ENCODE measurements around the gene HYOU1. TPM values are rescaled to one million over a fixed set of nuclear protein-coding genes. Genes with fewer than 3 reads are reported as not detected.

Gene HYOU1
- polyA plus RNA-seq, 6 donors from 2014 or later: 7.1 to 13.4 (median 12.5) TPM

DNA sequence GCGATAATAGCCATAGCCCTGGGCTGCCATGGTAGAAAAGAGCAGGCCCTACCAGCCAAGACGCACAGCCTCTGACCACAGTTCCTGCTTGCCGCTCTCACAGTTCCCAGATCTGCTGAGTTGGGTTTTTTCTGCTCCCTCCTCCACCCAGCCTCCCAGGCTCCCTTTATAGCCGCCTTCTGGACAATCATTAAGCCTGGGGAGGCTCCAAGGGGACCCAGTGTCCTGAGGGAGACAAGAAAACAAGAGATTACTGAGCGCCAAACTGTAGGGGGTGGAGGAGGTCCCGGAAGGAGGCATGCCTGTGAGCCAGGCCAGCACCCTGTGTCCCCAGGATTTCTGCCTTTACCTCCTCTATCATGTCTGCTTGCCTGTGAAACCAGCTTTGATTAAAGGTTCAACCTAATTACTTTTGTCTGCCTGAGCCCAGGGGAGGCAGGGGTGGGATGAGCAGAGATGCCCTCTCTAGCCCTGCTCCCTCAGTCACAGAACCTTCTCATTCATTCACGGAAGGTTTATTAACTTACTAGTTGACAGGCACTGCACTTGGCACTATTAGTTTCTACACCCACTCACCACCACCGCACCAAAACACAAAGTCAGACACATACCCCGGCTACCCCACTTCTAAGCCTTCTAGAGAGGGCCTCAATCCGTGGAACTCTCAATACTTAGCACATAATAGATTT is 27.5 kb downstream of the HYOU1 start:
- H3K27me3 Mint-ChIP-seq: no peaks in the 10 kb centered on the region
- peaks cover 13 to 22% (median 21%) of the 10 kb centered on the region in 3 donors for H3K4me1 Mint-ChIP-seq
- DNase-seq (no peak), ATAC-seq (ENCODE audit: low read depth in 2 of 2) (no peak)
- H3K36me3 Mint-ChIP-seq: no peaks in the 10 kb centered on the region
- H3K4me3 Mint-ChIP-seq: peak overlapping the region; percentile 72 to 98 (median 90)
- H3K9me3 Mint-ChIP-seq: no peaks in the 10 kb centered on the region
- peak overlapping the region in 5 of 6 donors; percentile 40 to 93 (median 65) for H3K27ac Mint-ChIP-seq

DNA sequence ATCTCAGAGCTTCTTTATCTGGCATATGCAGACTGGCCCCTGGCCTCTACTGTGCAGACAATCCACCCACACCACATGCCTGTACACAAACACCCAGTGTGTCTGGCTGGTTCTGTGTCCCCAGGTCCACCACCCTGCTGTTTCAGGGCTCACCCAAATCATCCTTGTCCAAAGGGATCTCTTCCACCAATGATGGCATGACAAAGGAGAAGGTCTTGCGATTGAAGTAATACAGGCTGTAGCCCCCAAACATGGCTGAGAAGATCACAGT is 28.0 kb downstream of the HYOU1 start:
- H3K27ac Mint-ChIP-seq: peak overlapping the region in 2 of 6 donors; percentile 66 to 68
- DNase-seq: no peak
- ATAC-seq (ENCODE audit: low read depth in 2 of 2): no peak
- H3K4me3 Mint-ChIP-seq: peak overlapping the region in 7 of 8 donors; percentile 61 to 98 (median 84)
- H3K9me3 Mint-ChIP-seq: no peaks in the 10 kb centered on the region
- H3K4me1 Mint-ChIP-seq: peaks cover 16 to 25% (median 24%) of the 10 kb centered on the region in 3 donors
- no peaks in the 10 kb centered on the region for H3K27me3 Mint-ChIP-seq
- H3K36me3 Mint-ChIP-seq: no peaks in the 10 kb centered on the region

DNA sequence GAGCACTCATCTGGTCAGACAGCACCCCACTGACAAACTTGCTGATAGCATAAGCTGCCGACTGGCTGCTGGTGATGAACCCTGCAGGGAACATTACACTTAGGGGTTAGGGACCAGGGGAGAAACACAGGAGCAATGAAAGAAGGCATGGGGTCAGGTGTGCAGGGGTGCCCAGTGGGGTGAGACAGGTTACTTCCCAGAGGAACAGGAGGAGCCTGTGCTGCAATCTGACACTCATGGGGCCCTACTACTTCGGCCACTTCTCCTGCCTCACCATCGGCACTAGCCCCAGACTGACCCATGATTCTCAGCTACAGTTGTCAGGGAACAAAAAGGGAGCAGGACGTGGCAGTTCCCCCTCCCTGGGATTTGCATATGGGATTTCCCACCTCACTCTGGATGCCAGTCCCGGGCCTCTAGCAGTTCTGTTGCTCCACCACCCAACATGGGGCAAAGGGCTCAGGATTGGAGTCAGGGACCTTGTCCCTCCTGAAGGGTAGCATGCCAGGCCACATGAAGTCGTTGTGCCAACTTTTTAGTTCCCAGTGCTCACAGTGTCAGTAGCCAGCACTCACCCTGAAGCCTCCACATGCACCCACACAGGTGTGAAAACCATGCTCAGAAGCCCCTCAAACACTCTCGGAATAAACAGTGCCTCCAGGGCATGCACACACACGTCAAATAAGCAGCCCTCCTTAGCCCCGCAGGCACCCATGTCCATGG is 28.5 kb downstream of the HYOU1 start:
- Mint-ChIP-seq H3K36me3 (peaks cover 0 to 2% of the 10 kb centered on the region in 2 donors), H3K4me3 (peak overlapping the region in 7 of 8 donors; percentile 20 to 98 (median 65)), H3K4me1 (peaks cover 16 to 26% (median 25%) of the 10 kb centered on the region in 3 donors), H3K27me3 (no peaks in the 10 kb centered on the region), H3K9me3 (no peaks in the 10 kb centered on the region), H3K27ac (peak overlapping the region in 3 of 6 donors; percentile 66 to 92 (median 68))
- DNase-seq: no peak
- ATAC-seq (ENCODE audit: low read depth in 2 of 2): no peak

DNA sequence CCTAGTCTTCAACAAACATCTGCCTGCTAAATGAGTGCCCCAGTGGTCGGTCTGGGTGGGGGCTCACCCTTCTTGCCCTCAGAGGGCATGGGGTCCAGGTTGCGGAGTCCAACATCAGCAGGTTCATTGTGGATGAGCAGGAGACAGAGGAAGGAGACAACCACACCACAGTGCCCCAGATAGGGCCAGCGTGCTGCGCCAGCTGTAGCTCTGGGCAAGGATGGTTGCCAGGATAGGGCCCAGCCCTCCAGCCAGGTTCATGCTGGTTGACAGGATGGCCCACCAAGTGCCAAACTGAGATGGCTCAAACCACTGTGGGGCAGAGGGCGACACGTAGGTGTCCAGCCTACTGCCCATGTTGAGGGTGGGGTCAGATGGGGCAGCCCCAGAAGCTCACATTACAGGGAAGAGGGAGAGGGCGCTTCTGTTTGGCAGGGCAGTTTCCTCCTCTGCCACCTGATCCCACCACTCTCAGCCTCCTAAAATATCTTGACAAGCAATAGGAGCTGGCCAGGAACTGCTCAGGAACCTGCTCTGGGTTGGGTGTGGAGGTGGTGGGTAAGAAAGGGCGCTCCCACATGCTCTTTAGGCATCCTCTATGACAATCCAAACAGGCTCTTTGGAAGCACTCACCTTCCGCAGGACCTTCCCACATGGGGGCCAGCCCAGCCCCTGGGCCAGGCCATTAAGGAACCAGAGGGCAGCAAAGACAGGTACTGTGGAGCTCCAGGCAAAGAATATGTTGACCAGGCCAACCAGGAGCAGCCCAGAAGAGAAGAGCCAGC is 29.3 kb downstream of the HYOU1 start:
- H3K4me1 Mint-ChIP-seq: peaks cover 16 to 31% (median 25%) of the 10 kb centered on the region in 3 donors
- no peaks in the 10 kb centered on the region for H3K9me3 Mint-ChIP-seq
- H3K27ac Mint-ChIP-seq: peak overlapping the region in 2 of 6 donors; percentile 80 to 92
- ATAC-seq (ENCODE audit: low read depth in 2 of 2) (no peak), DNase-seq (no peak)
- no peaks in the 10 kb centered on the region for H3K27me3 Mint-ChIP-seq
- peak overlapping the region in 3 of 8 donors; percentile 20 to 76 (median 30) for H3K4me3 Mint-ChIP-seq
- H3K36me3 Mint-ChIP-seq: peaks cover 0 to 5% of the 10 kb centered on the region in 2 donors

DNA sequence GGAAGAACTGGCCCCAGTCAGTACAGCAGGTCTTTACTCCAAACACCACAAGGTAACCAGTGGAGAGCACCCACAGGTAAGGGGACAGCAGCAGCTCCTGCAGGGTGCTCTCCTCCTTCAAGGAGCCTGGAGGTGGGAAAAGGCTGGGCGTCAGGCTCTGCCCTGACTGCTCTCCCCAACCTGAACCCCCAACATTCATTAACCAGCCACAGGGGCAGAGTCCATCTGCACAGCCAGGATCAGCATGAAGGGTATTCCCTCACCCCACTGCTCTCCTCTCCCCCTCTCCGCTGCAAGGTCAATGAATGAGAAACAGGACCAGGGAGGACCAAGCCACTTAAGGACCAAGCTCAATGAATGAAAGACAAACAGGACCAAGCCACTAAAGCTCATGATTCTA is 30.0 kb downstream of the HYOU1 start:
- Mint-ChIP-seq H3K36me3 (peaks cover 0 to 5% of the 10 kb centered on the region in 2 donors), H3K27me3 (no peaks in the 10 kb centered on the region), H3K27ac (no peak overlapping the region), H3K4me1 (peaks cover 16 to 31% (median 25%) of the 10 kb centered on the region in 3 donors), H3K9me3 (no peaks in the 10 kb centered on the region), H3K4me3 (peak overlapping the region in 1 of 8 donors; percentile 76)
- ATAC-seq (ENCODE audit: low read depth in 2 of 2) (no peak), DNase-seq (no peak)

DNA sequence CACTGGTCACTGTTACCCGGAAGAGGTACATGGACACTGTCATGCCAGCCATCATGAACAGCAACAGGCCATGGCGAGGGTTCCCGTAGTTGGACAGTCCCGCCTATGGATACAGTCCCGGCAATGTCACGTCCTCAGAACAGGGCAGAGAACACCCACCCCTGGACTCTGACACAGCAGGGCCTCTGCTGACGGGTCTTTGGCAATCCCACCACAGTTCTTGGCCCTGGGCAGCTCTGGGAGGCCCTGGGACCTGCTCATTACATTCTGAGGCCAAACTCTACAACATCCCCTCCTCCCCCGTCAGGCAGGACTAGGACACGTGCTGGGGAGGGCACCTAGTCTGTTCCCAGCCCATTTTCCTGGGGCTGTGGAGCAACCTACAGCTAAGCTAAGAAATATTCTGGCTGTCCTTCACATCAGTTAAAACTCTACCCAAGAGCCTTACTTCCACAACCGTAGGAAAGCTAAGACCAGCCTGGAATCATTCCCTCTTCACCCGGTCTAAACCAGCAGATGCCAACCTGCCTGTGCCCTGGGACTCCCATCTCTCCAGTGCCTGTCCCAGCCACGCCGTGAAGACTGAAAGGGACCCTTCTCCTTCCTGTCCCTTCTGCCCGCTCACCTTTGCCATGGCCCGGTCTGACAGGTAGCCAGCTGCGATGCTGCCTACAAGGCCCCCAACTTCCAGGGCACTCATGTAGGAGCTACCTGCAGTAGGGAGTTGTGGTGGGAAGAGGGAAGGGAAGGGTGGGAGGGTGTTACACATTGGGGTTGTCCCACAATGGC is 30.8 kb downstream of the HYOU1 start:
- peaks cover 16 to 35% (median 25%) of the 10 kb centered on the region in 3 donors for H3K4me1 Mint-ChIP-seq
- H3K27me3 Mint-ChIP-seq: no peaks in the 10 kb centered on the region
- H3K9me3 Mint-ChIP-seq: no peaks in the 10 kb centered on the region
- H3K36me3 Mint-ChIP-seq: peaks cover 0 to 5% of the 10 kb centered on the region in 2 donors
- peak overlapping the region in 1 of 8 donors; percentile 18 for H3K4me3 Mint-ChIP-seq
- no peak overlapping the region for H3K27ac Mint-ChIP-seq
- DNase-seq (no peak), ATAC-seq (ENCODE audit: low read depth in 2 of 2) (no peak)

DNA sequence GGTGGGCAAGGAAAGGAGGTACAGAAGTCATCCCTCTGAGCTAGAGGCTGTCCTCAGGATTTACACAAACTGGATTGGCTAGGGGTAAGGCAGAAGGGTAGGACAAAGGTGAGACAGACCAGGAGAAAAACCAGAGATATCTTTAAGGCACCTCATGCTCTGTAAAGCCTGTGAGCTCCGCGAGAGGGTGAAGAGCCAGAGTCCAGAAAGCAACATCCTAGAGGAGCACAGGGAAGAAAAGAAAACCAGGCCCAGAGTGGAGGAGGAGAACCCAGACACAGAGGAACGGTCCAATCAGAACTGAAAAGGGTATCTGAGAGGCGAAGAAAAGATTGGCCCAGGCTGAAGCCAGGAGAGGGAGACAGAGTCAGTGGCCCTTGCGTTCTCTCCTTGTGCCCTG is 31.5 kb downstream of the HYOU1 start:
- no peaks in the 10 kb centered on the region for H3K9me3 Mint-ChIP-seq
- H3K4me3 Mint-ChIP-seq: peak overlapping the region in 1 of 8 donors; percentile 18
- DNase-seq (no peak), ATAC-seq (ENCODE audit: low read depth in 2 of 2) (no peak)
- no peaks in the 10 kb centered on the region for H3K27me3 Mint-ChIP-seq
- H3K4me1 Mint-ChIP-seq: peaks cover 16 to 35% (median 21%) of the 10 kb centered on the region in 3 donors
- peak overlapping the region in 2 of 6 donors; percentile 70 to 86 for H3K27ac Mint-ChIP-seq
- H3K36me3 Mint-ChIP-seq: peaks cover 0 to 5% of the 10 kb centered on the region in 2 donors

DNA sequence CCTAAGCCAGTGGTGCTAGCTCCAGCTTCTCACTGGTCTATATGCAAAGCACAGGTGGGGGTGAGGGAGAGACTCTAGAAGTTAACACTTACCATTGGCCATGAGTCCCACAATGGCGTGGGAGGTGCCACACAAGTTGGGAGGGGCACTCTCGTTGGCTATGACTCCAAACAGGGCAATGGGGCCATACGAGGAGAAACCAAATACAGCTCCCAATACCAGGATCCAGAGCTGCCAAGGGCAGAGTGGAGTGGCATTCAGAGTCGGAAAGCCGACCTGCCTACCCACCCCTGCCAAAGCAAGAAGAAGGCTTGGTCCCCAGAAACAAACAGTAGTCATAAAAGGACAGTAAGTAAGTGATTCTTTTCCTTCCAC is 31.9 kb downstream of the HYOU1 start:
- ATAC-seq (ENCODE audit: low read depth in 2 of 2) (no peak), DNase-seq (no peak)
- Mint-ChIP-seq H3K4me3 (peak overlapping the region in 1 of 8 donors; percentile 58), H3K4me1 (peaks cover 18 to 39% (median 24%) of the 10 kb centered on the region in 3 donors), H3K9me3 (no peaks in the 10 kb centered on the region), H3K27ac (peak overlapping the region in 3 of 6 donors; percentile 70 to 86 (median 72)), H3K36me3 (peaks cover 0 to 5% of the 10 kb centered on the region in 2 donors), H3K27me3 (no peaks in the 10 kb centered on the region)

DNA sequence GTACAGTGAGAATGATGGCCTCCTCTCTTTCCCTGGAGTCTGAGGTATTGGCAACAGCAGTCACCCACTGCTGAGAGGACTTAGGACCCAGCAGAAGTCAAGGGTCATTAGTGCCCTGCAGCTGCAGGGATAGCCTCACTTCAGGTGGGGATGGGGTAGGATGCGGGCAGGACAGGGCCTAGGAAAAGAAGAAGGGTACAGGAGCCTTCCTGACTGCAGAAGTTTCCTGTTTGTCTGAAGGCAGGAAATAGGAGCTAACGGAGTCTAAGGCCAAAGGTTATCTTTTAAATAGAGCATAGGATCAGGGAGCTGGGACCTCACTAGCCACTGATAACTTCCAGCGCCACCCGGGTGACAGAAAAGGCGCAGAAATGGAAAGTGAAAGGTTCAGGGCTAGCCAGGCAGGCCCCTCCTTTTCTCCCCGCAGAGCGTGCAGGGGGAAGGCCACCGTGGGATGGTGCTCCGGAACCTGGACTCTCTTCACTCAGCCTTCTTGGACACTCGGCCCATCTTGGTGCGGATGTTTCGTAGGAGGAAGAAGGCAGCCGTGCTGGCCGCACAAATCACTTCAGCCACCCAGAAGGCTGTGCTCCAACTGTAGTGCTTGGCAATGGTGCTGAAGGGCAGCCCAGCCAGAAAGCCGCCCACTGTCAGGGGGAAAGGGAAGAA is 32.4 kb downstream of the HYOU1 start:
- DNase-seq (no peak), ATAC-seq (ENCODE audit: low read depth in 2 of 2) (no peak)
- H3K4me1 Mint-ChIP-seq: peaks cover 18 to 39% (median 22%) of the 10 kb centered on the region in 3 donors
- peaks cover 0 to 5% of the 10 kb centered on the region in 2 donors for H3K36me3 Mint-ChIP-seq
- peak overlapping the region in 1 of 8 donors; percentile 58 for H3K4me3 Mint-ChIP-seq
- peak overlapping the region in 4 of 6 donors; percentile 40 to 81 (median 71) for H3K27ac Mint-ChIP-seq
- H3K9me3 Mint-ChIP-seq: no peaks in the 10 kb centered on the region
- H3K27me3 Mint-ChIP-seq: no peaks in the 10 kb centered on the region

DNA sequence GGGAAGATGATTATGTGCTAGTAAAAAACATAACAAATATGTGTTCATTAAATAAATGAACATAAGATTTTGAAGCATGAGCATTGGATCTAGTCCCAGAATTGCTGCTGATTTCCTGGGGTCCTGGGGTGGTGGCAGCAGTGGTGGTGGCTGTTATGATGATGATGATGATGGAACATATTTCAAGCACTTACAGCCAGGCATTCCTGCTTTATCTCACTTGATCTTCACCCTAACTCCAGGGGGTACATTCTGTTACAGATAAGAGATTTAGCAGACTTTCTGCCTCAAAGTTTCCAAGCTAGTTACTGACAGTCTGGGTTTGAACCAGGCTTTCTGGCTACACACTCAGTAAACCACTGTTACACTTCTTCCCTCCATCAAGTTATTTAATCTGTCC is 33.3 kb downstream of the HYOU1 start:
- Mint-ChIP-seq H3K4me1 (peaks cover 14 to 38% (median 15%) of the 10 kb centered on the region in 3 donors), H3K27ac (peak overlapping the region in 2 of 6 donors; percentile 7 to 52), H3K27me3 (no peaks in the 10 kb centered on the region), H3K4me3 (peak overlapping the region in 1 of 8 donors; percentile 58), H3K9me3 (no peaks in the 10 kb centered on the region), H3K36me3 (peaks cover 0 to 5% of the 10 kb centered on the region in 2 donors)
- ATAC-seq (ENCODE audit: low read depth in 2 of 2) (no peak), DNase-seq (no peak)

DNA sequence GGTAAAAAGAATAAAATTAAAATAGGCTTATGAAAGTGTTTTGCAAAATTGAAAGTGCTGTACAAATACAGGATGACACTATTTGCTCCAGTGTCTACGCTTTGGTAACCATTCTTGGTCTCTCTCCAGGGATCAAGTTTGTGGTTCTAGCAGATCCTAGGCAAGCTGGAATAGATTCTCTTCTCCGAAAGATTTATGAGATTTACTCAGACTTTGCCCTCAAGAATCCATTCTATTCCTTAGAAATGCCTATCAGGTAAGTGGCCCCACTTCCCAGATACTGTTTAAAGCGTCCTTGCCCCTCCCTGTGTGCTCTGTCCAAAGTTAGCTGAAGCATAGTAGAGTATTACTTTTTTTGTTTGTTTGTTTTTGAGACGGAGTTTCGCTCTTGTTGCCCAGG is 35.4 kb downstream of the HYOU1 start:
- Mint-ChIP-seq H3K27me3 (no peaks in the 10 kb centered on the region), H3K4me1 (peaks cover 19 to 50% (median 25%) of the 10 kb centered on the region in 3 donors), H3K4me3 (peak overlapping the region in 4 of 8 donors; percentile 9 to 99 (median 39)), H3K9me3 (no peaks in the 10 kb centered on the region), H3K36me3 (peaks cover 0 to 5% of the 10 kb centered on the region in 2 donors), H3K27ac (peak overlapping the region in 3 of 6 donors; percentile 8 to 65 (median 27))
- ATAC-seq (ENCODE audit: low read depth in 2 of 2): no peak
- no peak for DNase-seq

DNA sequence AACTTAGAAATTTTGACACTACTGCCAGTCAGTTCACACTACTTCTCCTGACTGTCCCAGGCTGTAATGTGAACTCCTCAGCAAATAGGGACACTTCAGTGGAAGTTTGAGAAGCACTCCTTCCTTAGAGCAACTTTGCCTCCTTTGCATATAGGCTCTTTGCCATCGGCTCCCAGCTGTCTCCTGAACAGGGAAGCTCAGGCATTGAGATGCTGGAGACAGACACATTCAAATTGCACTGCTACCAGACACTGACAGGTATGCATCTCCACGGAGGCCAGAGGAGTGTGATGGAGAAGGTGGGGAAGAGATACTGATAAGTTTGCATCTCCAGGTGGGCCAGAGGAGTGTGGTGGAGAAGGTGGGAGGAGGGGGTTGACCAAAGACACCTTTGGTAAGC is 37.0 kb downstream of the HYOU1 start:
- Mint-ChIP-seq H3K36me3 (peaks cover 9 to 10% of the 10 kb centered on the region in 2 donors), H3K4me1 (peaks cover 24 to 67% (median 36%) of the 10 kb centered on the region in 3 donors), H3K9me3 (no peaks in the 10 kb centered on the region), H3K27me3 (no peaks in the 10 kb centered on the region), H3K4me3 (peak overlapping the region; percentile 29 to 99 (median 98)), H3K27ac (peak overlapping the region in 4 of 6 donors; percentile 66 to 99 (median 94))
- no peak for ATAC-seq (ENCODE audit: low read depth in 2 of 2)
- DNase-seq: no peak
